Measurements from ENCODE around the gene CPNE8.

DNA sequence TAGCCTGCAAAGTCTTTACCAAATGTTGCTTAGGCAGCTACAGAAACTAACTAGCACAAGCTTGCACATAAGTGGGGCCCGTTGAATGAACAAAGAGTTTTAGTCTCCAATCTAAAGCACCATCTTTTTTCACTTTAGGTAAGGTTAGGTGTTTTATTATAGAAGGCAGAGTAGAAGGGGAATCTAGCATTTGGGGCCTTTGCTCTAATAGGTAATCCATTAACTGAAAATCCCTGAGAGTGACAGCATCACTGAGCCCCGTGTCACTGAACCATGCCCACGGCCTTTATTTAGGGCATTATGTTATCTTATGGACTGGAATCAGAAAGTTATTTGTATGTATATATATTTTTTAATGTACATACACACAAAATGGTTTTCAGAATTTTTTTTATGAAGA is 25.1 kb downstream of the CPNE8 start:
- TF ChIP-seq EZH2 (optimal IDR thresholded peaks at IDR 0.05; ENCODE audit: low read depth, low read length) = no peak
- no peak for TF ChIP-seq CTCF (IDR thresholded peaks at IDR 0.05; ENCODE audit: low read length)
- no peak for TF ChIP-seq EZH2phosphoT487 (IDR thresholded peaks at IDR 0.05; ENCODE audit: low read length)
